Spleen (tissue), 11 donors: ENCODE results near the gene RHBDD1. TPM values are rescaled to one million over a fixed set of nuclear protein-coding genes. Genes with fewer than 3 reads are reported as not detected.

Experiments used
- DNase-seq: peaks from one replicate; pipeline ENCODE4 v3.0.0-alpha.2; 2020
- H3K27ac ChIP-seq, 8 donors: fragments of 200-600 bp; sonication (generic) in 7 of 8; 1 replicate in 4 of 8; 2 replicates in 4 of 8; pipeline versions ENCODE4 v1.5.0 to v1.8.0; 2016 to 2021; ENCODE audit warnings: inconsistent platforms in 4 of 8, mild to moderate bottlenecking in 4 of 8, moderate library complexity in 1 of 8
- H3K27me3 ChIP-seq, 7 donors: fragments of 200-600 bp; sonication (generic) in 6 of 7; replicated peaks in 1 of 7; 1 replicate in 4 of 7; 2 replicates in 3 of 7; pipeline versions ENCODE4 v1.5.0 to v1.8.0; 2016 to 2021; ENCODE audit warnings: inconsistent platforms in 3 of 7, mild to moderate bottlenecking in 1 of 7
- H3K36me3 ChIP-seq, 6 donors: fragments of 200-600 bp; sonication (generic) in 5 of 6; 1 replicate in 4 of 6; 2 replicates in 2 of 6; pipeline versions ENCODE4 v1.5.0 to v1.8.0; 2016 to 2021; ENCODE audit warnings: inconsistent platforms in 2 of 6
- H3K4me1 ChIP-seq, 6 donors: fragments of 200-600 bp; sonication (generic) in 5 of 6; 1 replicate in 3 of 6; 2 replicates in 3 of 6; pipeline versions ENCODE4 v1.5.0 to v1.8.0; 2016 to 2021; ENCODE audit warnings: inconsistent platforms in 3 of 6
- H3K4me3 ChIP-seq, 8 donors: fragments of 200-600 bp; sonication (generic) in 7 of 8; 1 replicate in 4 of 8; 2 replicates in 4 of 8; pipeline versions ENCODE4 v1.5.0 to v1.8.0; 2016 to 2021; ENCODE audit warnings: inconsistent platforms in 4 of 8, mild to moderate bottlenecking in 4 of 8, moderate library complexity in 2 of 8
- H3K9me3 ChIP-seq, 8 donors: fragments of 200-600 bp; sonication (generic) in 7 of 8; 1 replicate in 4 of 8; 2 replicates in 4 of 8; pipeline versions ENCODE4 v1.5.0 to v1.8.0; 2016 to 2021; ENCODE audit warnings: inconsistent platforms in 4 of 8
- CTCF ChIP-seq, 11 experiments: fragments of 200-600 bp in 7 of 11; fragments of 450-650 bp in 4 of 11; sonication (generic) in 4 of 11; IDR thresholded peaks in 8 of 11; conservative IDR thresholded peaks in 3 of 11; 1 replicate in 7 of 11; 2 replicates in 4 of 11; pipeline versions ENCODE4 v1.4.0 to v1.8.0; 2016 to 2021; ENCODE audit warnings: antibody characterized with exemption in 11 of 11, inconsistent platforms in 4 of 11, mild to moderate bottlenecking in 1 of 11
- POLR2A ChIP-seq, 3 donors: fragments of 450-650 bp; IDR thresholded peaks; one replicate each; pipeline ENCODE4 v1.5.1; 2017; ENCODE audit warnings: antibody characterized with exemption in 3 of 3, mild to moderate bottlenecking in 1 of 3
- POLR2AphosphoS5 ChIP-seq, 3 donors: sonication (generic); formaldehyde crosslinking; IDR thresholded peaks; one replicate each; pipeline ENCODE4 v1.5.1; 2017; ENCODE audit warnings: antibody characterized with exemption in 3 of 3
- WGBS, 5 donors: extraction: QIAGEN DNeasy Blood & Tissue Kit in 3 of 5; methylation state at CpG; one replicate each; pipeline versions ENCODE4 v1.1.5 to v1.1.7; 2013 to 2018; 5-methylcytosine and 5-hydroxymethylcytosine counted together
- intact Hi-C: fragments of 100-400 bp; cut with DNase I; formaldehyde crosslinking; loops from one replicate; pipeline ENCODE4 v1.15.0; 2023; ENCODE audit warnings: low total_unique reads
- polyA plus RNA-seq, 3 donors: library from polyadenylated mRNA; stranded (reverse); fragments of 200-250 nt; gene quantifications; one replicate each; pipeline ENCODE4 v1.2.1, GENCODE V29; 2013
- total RNA-seq, 7 donors: library from RNA; depleted of rRNA in 3 of 7; stranded (reverse); fragments of >200 nt in 3 of 7; fragmentation: NEBNext Ultra II Directional in 4 of 7; extraction: Animal tissue kit (Norgen Biotek cat#: 25700) in 4 of 7; gene quantifications; one replicate each; pipeline versions ENCODE4 v1.1.0 to v1.2.1, GENCODE V29; 2016 to 2021
- donor health status: healthy with polysubstance abuse.
- donor health status: DM: no; HTN: no; CAD: no; lungs with moderate emphysema.
- donor health status: DM: no; HTN: no; CAD: no.
- donor health status: Bipolar disorder and iron deficiency.
- donor health status: healthy.
- donor health status: DM: no; HTN: no; CAD: no.
- donor health status: DM: yes; HTN: yes; CAD: no.

Gene RHBDD1
- total and polyA plus RNA-seq, 10 donors, result 6.1 to 67.5 (median 32.8) TPM

- Histone ChIP-seq H3K4me3 (no peak overlapping the region), H3K27ac (no peak overlapping the region), H3K4me1 (no peaks in the 10 kb centered on the region), H3K27me3 (no peaks in the 10 kb centered on the region), H3K9me3 (no peaks in the 10 kb centered on the region), H3K36me3 (no peaks in the 10 kb centered on the region)
- WGBS, 5 donors, result 60 to 67% (median 64%) methylated on average over 16 of the region's 16 CpGs
- TF ChIP-seq POLR2AphosphoS5 (IDR thresholded peaks at IDR 0.05), result no peak
- peak in 6 of 11 experiments; percentile 9 to 58 (median 50) for TF ChIP-seq CTCF (IDR thresholded peaks at IDR 0.05 in 8 of 11, conservative IDR thresholded peaks at IDR 0.05 in 3 of 11)
- intact Hi-C loops, result no loop called here
- DNase-seq, result peak; percentile 76
Measured at GRCh38 chr2:227033471-227034148, 197.8 kb downstream of the RHBDD1 start.

GRCh38 chr2:227035711-227036367 lies 200.0 kb downstream of the RHBDD1 start:
- Histone ChIP-seq H3K27ac (no peak overlapping the region), H3K36me3 (no peaks in the 10 kb centered on the region), H3K4me3 (no peak overlapping the region), H3K4me1 (no peaks in the 10 kb centered on the region), H3K27me3 (no peaks in the 10 kb centered on the region), H3K9me3 (no peaks in the 10 kb centered on the region)
- intact Hi-C loops, result no loop called here
- WGBS, 5 donors, result 50 to 63% (median 59%) methylated on average over 7 of the region's 7 CpGs
- TF ChIP-seq POLR2AphosphoS5 (IDR thresholded peaks at IDR 0.05) (no peak), CTCF (IDR thresholded peaks at IDR 0.05 in 8 of 11, conservative IDR thresholded peaks at IDR 0.05 in 3 of 11) (no peak), POLR2A (IDR thresholded peaks at IDR 0.05) (no peak)
- DNase-seq, result no peak

DNA sequence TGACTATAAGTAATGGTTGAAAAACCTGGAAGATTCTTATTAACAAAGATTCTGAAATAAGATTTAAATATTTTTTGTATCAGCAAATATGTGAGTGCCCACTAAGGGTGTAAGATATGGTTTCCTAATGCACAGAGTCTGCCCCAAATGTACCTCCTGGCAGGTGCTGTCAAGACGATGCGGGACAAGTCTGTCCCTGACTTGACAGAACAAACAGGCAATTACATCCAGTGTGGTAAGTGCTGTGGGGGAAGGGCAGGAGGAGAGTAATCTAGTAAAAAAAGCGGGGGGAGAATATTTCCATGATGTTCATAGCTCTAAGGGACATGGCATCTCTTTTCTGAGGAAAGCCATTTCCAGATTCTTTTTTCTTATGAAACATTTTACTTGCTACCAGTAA lies 200.7 kb downstream of the RHBDD1 start:
- Histone ChIP-seq H3K36me3 (no peaks in the 10 kb centered on the region), H3K27me3 (no peaks in the 10 kb centered on the region), H3K9me3 (no peaks in the 10 kb centered on the region), H3K4me3 (no peak overlapping the region), H3K27ac (no peak overlapping the region), H3K4me1 (no peaks in the 10 kb centered on the region)
- intact Hi-C loops, result no loop called here
- 75 to 86% (median 78%) methylated on average over 3 of the region's 3 CpGs for WGBS, 5 donors
- no peak for DNase-seq
- TF ChIP-seq POLR2AphosphoS5 (IDR thresholded peaks at IDR 0.05) (no peak), POLR2A (IDR thresholded peaks at IDR 0.05) (no peak), CTCF (IDR thresholded peaks at IDR 0.05 in 8 of 11, conservative IDR thresholded peaks at IDR 0.05 in 3 of 11) (no peak)

GRCh38 chr2:227038550-227039189 lies 202.8 kb downstream of the RHBDD1 start:
- whole genome bisulfite sequencing, 5 donors, result 66 to 85% (median 78%) methylated on average over 1 of the region's 1 CpG
- no peak overlapping the region for H3K4me3 ChIP-seq
- no peaks in the 10 kb centered on the region for H3K9me3 ChIP-seq
- no peak for DNase-seq
- H3K27me3 ChIP-seq, result no peaks in the 10 kb centered on the region
- TF ChIP-seq CTCF (IDR thresholded peaks at IDR 0.05 in 8 of 11, conservative IDR thresholded peaks at IDR 0.05 in 3 of 11) (no peak), POLR2AphosphoS5 (IDR thresholded peaks at IDR 0.05) (no peak), POLR2A (IDR thresholded peaks at IDR 0.05) (no peak)
- no peaks in the 10 kb centered on the region for H3K4me1 ChIP-seq
- intact Hi-C loops, result no loop called here
- H3K36me3 ChIP-seq, result peaks cover 0 to 10% (median 0%) of the 10 kb centered on the region in 6 donors
- no peak overlapping the region for H3K27ac ChIP-seq
